Kidney (tissue), 14 donors: ENCODE data around the gene FHOD3. TPM values are rescaled to one million over a fixed set of nuclear protein-coding genes. Genes with fewer than 3 reads are reported as not detected.

Experiments
- DNase-seq, 5 donors: peaks; one replicate each; pipeline ENCODE4 v3.0.0-alpha.2; 2013 to 2020
- FAIRE-seq: peaks from 2 replicates; lab custom pipeline; 2012; peaks lifted over from hg19 to GRCh38; lab: Jason Lieb, UNC
- H3K27ac ChIP-seq, 2 donors: one replicate each; pipeline ENCODE4 v1.7.0; 2013; ENCODE audit warnings: low read depth in 2 of 2, low read length in 2 of 2, inconsistent platforms in 1 of 2
- H3K27me3 ChIP-seq: one replicate; pipeline ENCODE4 v1.7.1; 2013; ENCODE audit warnings: low read length, inconsistent platforms; ENCODE audit not compliant: control insufficient read depth, insufficient read depth
- H3K36me3 ChIP-seq, 3 donors: one replicate each; pipeline versions ENCODE4 v1.7.0 to v1.7.1; 2013; ENCODE audit warnings: low read length in 3 of 3, control low read depth in 1 of 3, inconsistent platforms in 1 of 3; ENCODE audit not compliant: insufficient read depth in 3 of 3, control insufficient read depth in 2 of 3
- H3K4me1 ChIP-seq, 3 donors: one replicate each; pipeline versions ENCODE4 v1.7.0 to v1.7.1; 2013; ENCODE audit warnings: low read length in 3 of 3, inconsistent platforms in 1 of 3, low read depth in 1 of 3; ENCODE audit not compliant: control insufficient read depth in 2 of 3, insufficient read depth in 2 of 3
- H3K4me3 ChIP-seq, 3 donors: one replicate each; pipeline versions ENCODE4 v1.7.0 to v1.8.1; 2013; ENCODE audit warnings: low read length in 3 of 3, control low read depth in 1 of 3, inconsistent platforms in 1 of 3
- H3K9ac ChIP-seq, 3 donors: one replicate each; pipeline versions ENCODE4 v1.7.0 to v1.7.1; 2013; ENCODE audit warnings: low read length in 3 of 3, control low read depth in 1 of 3, inconsistent platforms in 1 of 3
- H3K9me3 ChIP-seq, 3 donors: one replicate each; pipeline versions ENCODE4 v1.7.0 to v1.7.1; 2013; ENCODE audit warnings: low read length in 3 of 3, control low read depth in 1 of 3, inconsistent platforms in 1 of 3; ENCODE audit not compliant: control insufficient read depth in 2 of 3, insufficient read depth in 1 of 3
- intact Hi-C: fragments of 100-400 bp; cut with DNase I; formaldehyde crosslinking; loops from one replicate; pipeline ENCODE4 v1.11.1; 2022
- polyA plus RNA-seq: library from polyadenylated mRNA; stranded (reverse); fragments of 350-450 nt; fragmentation: Illumina TruSeq; extraction: RNeasy Lipid Tissue Mini Kit (QIAGEN cat#74804); gene quantifications from one replicate; pipeline ENCODE4 v1.2.3, GENCODE V29; 2014; ENCODE audit warnings: low read depth, low replicate concordance; ENCODE audit not compliant: insufficient read depth
- total RNA-seq: library from RNA; stranded (reverse); fragmentation: NEBNext Ultra II Directional; extraction: Animal tissue kit (Norgen Biotek cat#: 25700); gene quantifications from one replicate; pipeline ENCODE4 v1.2.1, GENCODE V29; 2021
- TF ChIP-seq, protein P1 (sequence below): IDR thresholded peaks from 3 replicates; pipeline ENCODE4 v1.5.1; 2012; ENCODE audit warnings: mild to moderate bottlenecking, moderate library complexity, borderline replicate concordance; ENCODE audit not compliant: insufficient read depth; ENCODE audit errors: extremely low read depth
- donor health status: control.
- donor health status: control.
- donor health status: control.
- donor health status: control.
- donor health status: control.
- donor health status: DM: yes; HTN: yes; CAD: no.
- donor health status: Normal renal cell carcinoma (clear cell type).

FHOD3 gene
- total and polyA plus RNA-seq, 2 donors from 2014 or later, result 21.5 to 28.0 TPM

DNA sequence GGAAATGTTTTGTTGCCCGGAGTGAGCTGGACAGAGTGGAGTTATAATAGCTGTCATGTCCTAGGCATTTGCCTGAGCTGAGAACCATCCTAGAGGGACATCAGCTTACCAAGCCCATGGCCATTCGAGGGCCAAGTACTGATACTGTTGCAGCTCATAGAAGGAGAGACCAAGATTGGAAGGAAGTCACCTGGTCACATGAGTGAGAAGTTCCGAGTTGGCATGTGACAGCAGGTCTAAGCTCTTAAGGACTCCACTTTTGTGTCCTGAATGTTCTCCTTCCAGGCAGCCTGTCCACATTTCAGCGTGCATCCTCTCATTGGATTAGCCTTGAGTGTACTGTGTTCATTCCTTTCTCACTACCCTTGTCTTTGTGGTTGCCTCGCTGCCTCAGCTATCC is 4.4 kb downstream of the FHOD3 start:
- H3K27me3 ChIP-seq, result no peaks in the 10 kb centered on the region
- no peak for FAIRE-seq

DNA sequence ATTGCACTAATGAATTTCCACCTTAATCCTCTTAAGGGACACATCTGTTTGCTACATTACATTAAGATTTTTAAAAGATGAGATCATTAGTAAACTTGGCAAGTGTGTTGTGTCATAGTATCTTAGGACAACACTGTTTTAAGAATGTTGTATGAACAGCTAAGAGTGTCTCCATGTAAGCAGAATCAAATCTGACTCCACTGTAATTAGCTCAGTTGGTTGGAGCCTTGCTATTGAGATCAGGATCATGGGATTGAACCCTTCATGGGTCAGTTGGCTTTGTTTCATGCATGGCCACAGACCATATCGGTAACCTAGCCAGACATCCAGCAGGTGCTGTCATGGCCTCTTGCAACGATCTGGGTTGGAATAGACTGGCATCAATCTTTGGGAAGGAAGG is 5.2 kb downstream of the FHOD3 start:
- Histone ChIP-seq H3K27ac (no peak overlapping the region), H3K9me3 (no peaks in the 10 kb centered on the region), H3K9ac (no peak overlapping the region), H3K27me3 (no peaks in the 10 kb centered on the region), H3K4me3 (no peak overlapping the region), H3K36me3 (no peaks in the 10 kb centered on the region), H3K4me1 (peaks cover 0 to 28% (median 21%) of the 10 kb centered on the region in 3 donors)
- DNase-seq, result peak in 2 of 5 donors; percentile 46 to 52
- no peak for FAIRE-seq
- intact Hi-C loops, result no loop called here
- TF ChIP-seq, protein P1, sequence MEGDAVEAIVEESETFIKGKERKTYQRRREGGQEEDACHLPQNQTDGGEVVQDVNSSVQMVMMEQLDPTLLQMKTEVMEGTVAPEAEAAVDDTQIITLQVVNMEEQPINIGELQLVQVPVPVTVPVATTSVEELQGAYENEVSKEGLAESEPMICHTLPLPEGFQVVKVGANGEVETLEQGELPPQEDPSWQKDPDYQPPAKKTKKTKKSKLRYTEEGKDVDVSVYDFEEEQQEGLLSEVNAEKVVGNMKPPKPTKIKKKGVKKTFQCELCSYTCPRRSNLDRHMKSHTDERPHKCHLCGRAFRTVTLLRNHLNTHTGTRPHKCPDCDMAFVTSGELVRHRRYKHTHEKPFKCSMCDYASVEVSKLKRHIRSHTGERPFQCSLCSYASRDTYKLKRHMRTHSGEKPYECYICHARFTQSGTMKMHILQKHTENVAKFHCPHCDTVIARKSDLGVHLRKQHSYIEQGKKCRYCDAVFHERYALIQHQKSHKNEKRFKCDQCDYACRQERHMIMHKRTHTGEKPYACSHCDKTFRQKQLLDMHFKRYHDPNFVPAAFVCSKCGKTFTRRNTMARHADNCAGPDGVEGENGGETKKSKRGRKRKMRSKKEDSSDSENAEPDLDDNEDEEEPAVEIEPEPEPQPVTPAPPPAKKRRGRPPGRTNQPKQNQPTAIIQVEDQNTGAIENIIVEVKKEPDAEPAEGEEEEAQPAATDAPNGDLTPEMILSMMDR, result no peak

More for the DNA sequence above, 4.4 kb downstream of the FHOD3 start:
- Histone ChIP-seq H3K9me3 (no peaks in the 10 kb centered on the region), H3K36me3 (no peaks in the 10 kb centered on the region), H3K27ac (peak overlapping the region in 1 of 2 donors; percentile 45), H3K4me1 (peaks cover 0 to 28% (median 21%) of the 10 kb centered on the region in 3 donors), H3K9ac (no peak overlapping the region), H3K4me3 (no peak overlapping the region)
- DNase-seq, result no peak
- TF ChIP-seq, protein P1, result no peak
- intact Hi-C loops, result no loop called here

DNA sequence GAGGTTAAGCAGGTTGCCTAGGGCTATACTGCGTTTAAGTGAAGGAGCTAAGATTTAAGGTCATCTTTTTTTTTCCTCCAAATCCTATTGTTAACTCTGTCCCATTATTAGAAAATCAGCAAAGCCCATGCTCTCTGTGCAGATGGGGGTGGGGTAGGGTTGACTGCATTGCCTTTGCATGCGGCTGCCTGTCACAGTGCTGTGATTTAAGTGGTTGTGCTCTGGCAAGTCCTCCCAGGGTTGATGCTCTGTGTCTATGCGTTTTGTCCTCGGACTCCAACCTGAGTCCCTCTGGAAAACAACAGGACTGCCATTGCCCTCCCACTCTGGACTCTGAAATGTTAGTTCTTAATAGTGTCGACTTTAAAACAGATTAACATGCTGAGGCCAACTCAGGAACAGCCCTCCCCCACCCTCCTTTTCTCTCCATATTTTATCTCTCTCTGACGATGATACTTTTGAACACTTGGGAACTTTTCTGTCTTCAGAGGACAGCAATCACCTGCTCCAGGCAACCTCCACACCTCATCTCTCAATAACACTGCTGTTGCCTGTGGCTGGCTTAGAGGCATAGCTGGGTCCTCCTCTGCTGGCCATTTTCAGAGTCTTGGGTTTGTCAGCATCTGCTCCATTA is 5.8 kb downstream of the FHOD3 start:
- H3K4me3 ChIP-seq, result no peak overlapping the region

More for the DNA sequence above, 5.8 kb downstream of the FHOD3 start:
- Histone ChIP-seq H3K27ac (no peak overlapping the region), H3K9me3 (no peaks in the 10 kb centered on the region), H3K9ac (no peak overlapping the region), H3K36me3 (no peaks in the 10 kb centered on the region), H3K27me3 (no peaks in the 10 kb centered on the region), H3K4me1 (peaks cover 0 to 28% (median 21%) of the 10 kb centered on the region in 3 donors)
- TF ChIP-seq, protein P1, result no peak
- intact Hi-C loops, result no loop called here
- peak in 3 of 5 donors; percentile 35 to 57 (median 46) for DNase-seq
- no peak for FAIRE-seq
